GM19324 (cell line): ENCODE results near the gene TMEM182.

Experiments used
- ATAC-seq: cut with Tn5 transposase; IDR thresholded peaks from one replicate; pipeline ENCODE4 v1.9.1; 2021; ENCODE audit warnings: mild to moderate bottlenecking, moderate library complexity; ENCODE audit not compliant: unreplicated experiment, low FRiP score

The TMEM182 gene

GRCh38 chr2:102765061-102765460 lies 3.2 kb downstream of the TMEM182 start:
- ATAC-seq = no peak

GRCh38 chr2:102768253-102768652 lies 6.4 kb downstream of the TMEM182 start:
- no peak for ATAC-seq

GRCh38 chr2:102768892-102769291 lies 7.1 kb downstream of the TMEM182 start:
- no peak for ATAC-seq

GRCh38 chr2:102770506-102770905 lies 8.7 kb downstream of the TMEM182 start:
- ATAC-seq = no peak

GRCh38 chr2:102771114-102771513 lies 9.3 kb downstream of the TMEM182 start:
- ATAC-seq = no peak

- no peak for ATAC-seq
Measured at GRCh38 chr2:102772659-102773058, 10.8 kb downstream of the TMEM182 start.

GRCh38 chr2:102773149-102773705 lies 11.4 kb downstream of the TMEM182 start:
- ATAC-seq = no peak

GRCh38 chr2:102778260-102778659 lies 16.4 kb downstream of the TMEM182 start:
- ATAC-seq = no peak

GRCh38 chr2:102780467-102780866 lies 18.6 kb downstream of the TMEM182 start:
- ATAC-seq = no peak

- ATAC-seq = no peak
Measured at GRCh38 chr2:102782187-102782586, 20.4 kb downstream of the TMEM182 start.

- no peak for ATAC-seq
Measured at GRCh38 chr2:102782933-102783332, 21.1 kb downstream of the TMEM182 start.

GRCh38 chr2:102783506-102784183 lies 21.8 kb downstream of the TMEM182 start:
- no peak for ATAC-seq

GRCh38 chr2:102784940-102785339 lies 23.1 kb downstream of the TMEM182 start:
- ATAC-seq = no peak

GRCh38 chr2:102788216-102788884 lies 26.5 kb downstream of the TMEM182 start:
- ATAC-seq = no peak

GRCh38 chr2:102788885-102789260 lies 27.0 kb downstream of the TMEM182 start:
- ATAC-seq = no peak

- ATAC-seq = no peak
Measured at GRCh38 chr2:102789349-102790090, 27.7 kb downstream of the TMEM182 start.

GRCh38 chr2:102790091-102790455 lies 28.2 kb downstream of the TMEM182 start:
- no peak for ATAC-seq

- no peak for ATAC-seq
Measured at GRCh38 chr2:102792568-102793208, 30.9 kb downstream of the TMEM182 start.

- ATAC-seq = no peak
Measured at GRCh38 chr2:102795641-102796040, 33.8 kb downstream of the TMEM182 start.

GRCh38 chr2:102796337-102796736 lies 34.5 kb downstream of the TMEM182 start:
- no peak for ATAC-seq

GRCh38 chr2:102797486-102797885 lies 35.7 kb downstream of the TMEM182 start:
- no peak for ATAC-seq
